Kidney capillary endothelial cell (primary cell): ENCODE results near the gene EFCAB7.
"Not testable (repeated sequence)": the region's sequence is repeated elsewhere in the genome, so short reads cannot be mapped to it uniquely, and the experiment has no call there.

Experiments
- DNase-seq: peaks from one replicate; pipeline ENCODE4 v3.0.0-alpha.2; 2018; ENCODE audit warnings: low spot score

The EFCAB7 gene

DNA sequence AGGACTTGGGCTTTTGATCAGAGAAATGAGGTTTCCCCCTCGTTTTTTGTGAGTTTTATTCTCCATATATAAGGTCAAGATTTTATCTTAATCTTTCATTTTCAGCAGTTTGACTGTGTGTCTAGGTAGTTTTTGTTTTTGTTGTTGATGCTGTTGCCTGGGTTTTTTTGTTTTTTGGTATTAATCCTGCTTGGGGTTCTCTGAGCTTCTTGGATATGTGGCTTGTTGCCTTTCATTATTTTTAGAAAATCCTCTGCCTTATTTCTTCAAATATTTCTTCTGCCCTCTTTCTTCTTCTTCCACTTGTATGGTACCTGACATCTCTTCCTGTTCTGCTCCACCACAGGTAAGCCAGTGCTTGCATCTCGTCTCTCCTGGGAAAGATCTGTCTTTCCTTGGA lies 25.0 kb downstream of the EFCAB7 start:
- DNase-seq: no peak

DNA sequence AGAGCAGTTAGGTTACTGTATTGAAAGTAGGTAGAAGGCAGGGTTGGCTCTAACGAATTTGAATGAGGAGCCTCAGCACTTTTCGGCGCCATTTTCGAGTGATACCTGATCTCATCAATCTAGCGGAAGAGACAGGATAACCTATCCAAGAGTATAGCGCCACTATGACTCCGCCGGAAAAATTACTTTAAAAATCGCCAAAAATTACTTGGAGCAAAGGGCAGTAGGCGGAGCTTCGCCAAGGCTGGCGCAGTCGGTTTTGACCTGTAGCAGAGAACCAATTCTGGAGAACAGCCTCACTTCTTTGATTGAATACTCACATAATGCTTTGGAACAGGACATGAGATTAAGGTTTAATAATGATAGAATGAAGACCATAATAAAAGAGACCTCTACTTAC lies 25.6 kb downstream of the EFCAB7 start:
- DNase-seq: no peak

DNA sequence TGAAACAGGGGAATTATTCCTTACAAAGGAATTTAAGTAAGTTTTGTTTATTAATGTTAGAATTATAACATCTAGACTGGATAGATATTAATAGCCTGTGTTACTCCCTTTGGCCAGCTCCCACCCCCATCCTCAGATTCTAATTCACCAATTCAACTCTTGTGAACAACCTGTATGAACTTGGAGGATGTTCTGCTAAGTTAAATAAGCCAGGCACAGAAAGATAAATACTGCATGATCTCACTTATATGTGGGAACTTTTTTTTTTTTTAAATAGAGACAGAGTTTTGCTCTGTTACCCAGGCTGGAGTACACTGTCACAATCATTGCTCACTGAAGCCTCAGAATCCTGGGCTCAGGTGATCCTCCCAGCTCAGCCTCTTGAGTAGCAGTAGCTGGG lies 32.2 kb downstream of the EFCAB7 start:
- DNase-seq: no peak

DNA sequence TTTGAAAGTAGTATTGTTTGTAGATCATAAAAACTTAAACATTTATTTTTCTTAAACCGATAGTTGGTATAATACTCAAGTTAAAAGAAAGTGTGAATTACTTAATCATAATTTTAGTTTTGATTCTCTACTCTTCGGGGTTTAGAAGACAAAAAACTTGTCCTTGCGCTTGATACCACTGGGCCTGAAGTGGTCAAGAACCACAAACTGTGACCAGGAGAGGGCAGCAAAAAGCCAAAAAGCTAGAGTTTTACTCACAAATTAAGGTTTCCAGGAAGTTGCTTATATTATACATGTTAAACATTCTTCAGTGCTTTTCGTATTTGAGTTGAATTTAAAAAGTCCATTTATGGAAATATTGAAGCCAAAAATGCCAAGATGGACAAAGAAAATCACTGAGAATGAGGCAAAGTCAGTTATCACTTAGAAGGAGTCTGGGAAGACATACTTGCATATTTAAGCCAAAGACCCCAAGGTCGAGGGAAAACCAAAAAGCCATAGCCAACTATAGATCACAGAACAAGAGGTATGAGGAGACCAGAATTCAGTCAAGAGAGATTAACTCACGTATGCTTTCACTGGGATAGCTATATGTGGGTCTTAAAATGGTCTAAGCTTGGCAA lies 34.2 kb downstream of the EFCAB7 start:
- peak; percentile 16 for DNase-seq

DNA sequence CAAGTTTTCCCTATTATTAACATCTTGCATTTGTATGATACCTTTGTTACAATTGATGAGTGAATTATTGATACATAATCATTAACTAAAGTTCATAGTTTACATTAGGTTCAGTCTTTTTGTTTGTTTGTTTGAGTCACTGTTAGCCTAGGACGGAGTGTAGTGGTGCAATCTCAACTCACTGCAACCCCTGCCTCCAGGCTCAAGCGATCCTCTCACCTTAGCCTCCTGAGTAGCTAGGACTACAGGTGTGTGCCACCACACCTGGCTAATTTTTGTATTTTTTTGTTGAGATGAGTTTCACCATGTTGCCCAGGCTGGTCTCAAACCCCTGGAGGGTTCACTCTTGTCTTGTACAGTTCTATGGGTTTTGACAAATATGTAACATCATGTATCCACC lies 36.0 kb downstream of the EFCAB7 start:
- no peak for DNase-seq

DNA sequence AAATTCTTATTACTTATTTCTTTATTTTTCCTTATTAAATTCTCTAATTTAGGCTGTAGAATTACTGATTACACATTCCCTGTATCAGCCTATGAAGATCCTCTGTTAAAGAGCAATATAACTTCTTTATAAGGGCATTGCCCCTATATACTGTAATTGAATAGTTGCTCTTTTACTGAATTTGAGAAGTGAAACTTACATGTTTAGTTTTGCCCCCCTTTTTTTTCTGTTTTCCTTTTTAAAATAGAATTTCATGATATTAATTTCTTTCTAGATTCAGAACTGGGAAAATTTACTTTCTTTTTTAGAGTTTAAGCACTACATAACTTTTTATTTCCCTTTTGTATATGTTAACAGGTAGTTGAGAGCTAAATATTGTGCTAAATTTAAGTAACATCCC lies 40.4 kb downstream of the EFCAB7 start:
- no peak for DNase-seq

DNA sequence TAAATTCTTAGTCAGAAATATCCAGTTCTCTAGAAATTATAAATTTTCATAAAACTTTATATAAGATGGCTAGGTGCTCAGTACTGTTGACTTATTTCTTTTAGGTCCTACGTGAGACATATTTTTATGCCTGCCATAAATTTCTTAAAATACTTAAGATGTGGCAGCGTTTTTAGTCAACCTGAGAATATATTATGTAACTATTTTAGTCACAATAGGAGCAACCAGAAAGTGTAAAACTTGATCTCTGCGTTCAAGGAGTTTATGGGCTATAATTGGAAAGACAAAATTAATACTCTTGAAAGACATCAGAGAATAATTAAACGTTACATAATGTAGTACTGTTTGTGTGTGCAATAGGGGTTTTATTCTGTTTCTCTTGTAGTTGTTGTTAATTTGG lies 45.7 kb downstream of the EFCAB7 start:
- DNase-seq: no peak

DNA sequence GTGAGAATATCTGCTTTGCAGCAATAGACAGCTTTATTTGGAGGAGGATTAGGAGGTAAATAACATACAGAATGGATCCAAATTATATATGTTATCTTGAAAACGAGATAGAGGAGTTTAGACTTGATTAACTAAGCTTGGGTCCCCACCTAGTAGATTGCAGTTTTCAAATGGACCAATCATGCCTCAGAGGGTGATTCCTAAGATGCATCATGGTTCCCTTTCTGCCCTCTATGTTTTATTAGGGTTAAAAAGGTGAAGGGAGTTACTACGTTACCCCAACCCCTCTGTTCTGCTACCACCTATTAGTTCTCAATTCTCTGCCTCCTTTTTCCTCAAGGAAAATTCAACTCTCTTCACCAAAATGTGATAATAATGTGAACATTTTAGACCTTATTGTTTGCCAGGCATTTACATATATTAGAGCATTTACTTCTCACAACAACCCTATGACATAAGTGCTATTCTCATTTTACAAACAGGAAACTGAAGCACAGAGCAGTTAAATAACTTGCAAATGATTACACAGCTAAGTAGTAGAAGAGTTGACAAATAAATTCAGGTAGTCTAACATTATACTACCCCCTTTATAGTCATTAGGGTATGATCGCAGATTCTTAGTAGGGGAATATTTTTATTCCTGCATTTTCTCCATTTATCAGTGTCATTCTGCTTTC lies 46.5 kb downstream of the EFCAB7 start:
- DNase-seq: no peak

DNA sequence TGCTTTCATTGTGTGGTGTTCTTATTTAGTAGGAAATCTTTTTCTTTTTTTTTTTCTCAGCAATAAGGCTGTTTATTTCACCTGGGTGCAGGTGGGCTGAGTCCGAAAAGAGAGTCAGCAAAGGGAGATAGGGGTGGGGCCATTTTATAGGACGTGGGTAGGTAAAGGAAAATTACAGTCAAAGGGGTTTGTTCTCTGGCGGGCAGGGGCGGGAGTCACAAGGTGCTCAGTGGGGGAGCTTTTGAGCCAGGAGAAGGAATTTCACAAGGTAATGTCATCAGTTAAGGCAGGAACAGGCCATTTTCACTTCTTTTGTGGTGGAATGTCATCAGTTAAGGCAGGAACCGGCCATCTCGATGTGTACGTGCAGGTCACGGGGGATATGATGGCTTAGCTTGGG lies 49.4 kb downstream of the EFCAB7 start:
- DNase-seq: not testable (repeated sequence)

DNA sequence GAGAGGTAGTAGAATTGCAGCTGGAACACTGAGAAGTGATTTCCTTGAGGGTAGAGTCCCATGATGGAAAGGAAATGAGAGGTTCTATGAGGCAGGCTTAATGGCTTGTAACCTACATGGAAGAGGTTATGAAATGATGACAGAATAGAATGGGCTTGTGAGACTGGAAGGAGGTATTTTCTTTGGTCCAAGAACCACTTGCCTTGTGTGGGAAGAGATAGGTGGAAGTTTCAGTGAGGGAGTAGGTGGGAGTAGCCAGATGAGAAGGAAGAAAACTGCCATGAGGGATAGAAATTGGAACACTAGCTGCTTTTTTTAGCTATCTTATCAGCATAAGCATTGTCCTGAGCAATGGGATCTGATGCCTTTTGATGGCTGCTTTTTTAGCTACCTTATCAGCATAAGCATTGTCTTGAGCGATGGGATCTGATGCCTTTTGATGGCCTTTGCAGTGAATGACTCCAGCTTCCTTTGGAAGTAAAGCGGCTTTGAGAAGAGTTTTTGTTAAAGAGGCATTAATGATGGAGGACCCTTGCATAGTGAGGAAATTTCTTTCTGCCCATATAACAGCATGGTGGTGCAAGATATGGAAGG lies 51.0 kb downstream of the EFCAB7 start:
- DNase-seq: not testable (repeated sequence)

DNA sequence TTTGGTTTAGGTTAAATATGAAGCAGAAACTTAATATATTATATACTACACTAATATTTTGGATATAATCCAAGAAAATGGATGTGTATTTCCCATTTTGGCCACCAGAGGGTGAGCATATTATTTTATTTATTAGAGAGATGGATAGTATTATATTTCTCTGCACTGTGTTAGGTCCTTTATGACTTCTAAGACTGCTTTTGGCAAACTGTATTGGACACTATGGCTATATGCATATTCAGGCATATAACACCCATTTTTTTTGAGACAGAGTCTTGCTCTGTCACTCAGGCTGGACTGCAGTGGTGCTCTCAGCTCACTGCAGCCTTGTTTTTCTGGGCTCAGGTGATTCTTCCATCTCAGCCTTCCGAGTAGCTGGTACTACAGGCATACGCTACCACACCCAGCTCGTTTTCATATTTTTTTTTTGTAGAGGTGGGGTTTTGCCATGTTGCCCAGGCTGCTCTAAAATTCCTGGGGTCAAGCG lies 52.1 kb downstream of the EFCAB7 start:
- DNase-seq: peak; percentile 41

DNA sequence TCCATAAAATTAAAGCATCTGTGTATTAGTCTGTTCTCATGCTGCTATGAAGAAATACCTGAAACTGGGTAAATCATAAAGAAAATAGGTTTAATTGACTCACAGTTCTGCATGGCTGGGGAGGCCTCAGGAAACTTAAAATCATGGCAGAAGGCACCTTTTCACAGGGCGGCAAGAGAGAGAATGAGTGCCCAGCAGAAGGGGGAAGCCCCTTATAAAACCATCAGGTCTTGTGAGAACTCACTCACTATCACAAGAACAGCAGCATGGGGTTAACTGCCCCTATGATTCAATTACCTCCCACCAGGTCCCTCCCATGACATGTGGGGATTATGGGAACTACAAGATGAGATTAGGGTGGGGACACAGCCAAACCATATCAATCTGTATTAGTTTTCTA lies 63.0 kb downstream of the EFCAB7 start:
- not testable (repeated sequence) for DNase-seq

DNA sequence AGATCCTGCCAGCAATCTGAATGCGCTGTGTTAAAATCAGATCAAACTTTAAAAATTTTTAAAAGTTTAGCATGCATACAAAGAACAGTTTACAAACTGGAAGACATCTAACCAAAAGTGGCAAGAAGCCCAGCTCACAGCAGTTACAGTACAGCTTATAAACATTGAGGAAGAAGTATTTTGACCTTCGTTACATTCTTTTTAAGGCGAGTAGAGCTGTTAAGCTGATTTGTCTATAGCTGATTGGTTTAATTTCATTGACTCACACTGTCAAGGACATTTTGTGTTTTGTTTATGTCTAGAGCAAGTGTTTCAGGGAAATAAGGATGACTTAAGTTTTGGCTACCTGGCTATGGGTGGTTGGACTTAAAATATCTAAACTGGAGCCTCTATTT lies 66.8 kb downstream of the EFCAB7 start:
- DNase-seq: no peak

DNA sequence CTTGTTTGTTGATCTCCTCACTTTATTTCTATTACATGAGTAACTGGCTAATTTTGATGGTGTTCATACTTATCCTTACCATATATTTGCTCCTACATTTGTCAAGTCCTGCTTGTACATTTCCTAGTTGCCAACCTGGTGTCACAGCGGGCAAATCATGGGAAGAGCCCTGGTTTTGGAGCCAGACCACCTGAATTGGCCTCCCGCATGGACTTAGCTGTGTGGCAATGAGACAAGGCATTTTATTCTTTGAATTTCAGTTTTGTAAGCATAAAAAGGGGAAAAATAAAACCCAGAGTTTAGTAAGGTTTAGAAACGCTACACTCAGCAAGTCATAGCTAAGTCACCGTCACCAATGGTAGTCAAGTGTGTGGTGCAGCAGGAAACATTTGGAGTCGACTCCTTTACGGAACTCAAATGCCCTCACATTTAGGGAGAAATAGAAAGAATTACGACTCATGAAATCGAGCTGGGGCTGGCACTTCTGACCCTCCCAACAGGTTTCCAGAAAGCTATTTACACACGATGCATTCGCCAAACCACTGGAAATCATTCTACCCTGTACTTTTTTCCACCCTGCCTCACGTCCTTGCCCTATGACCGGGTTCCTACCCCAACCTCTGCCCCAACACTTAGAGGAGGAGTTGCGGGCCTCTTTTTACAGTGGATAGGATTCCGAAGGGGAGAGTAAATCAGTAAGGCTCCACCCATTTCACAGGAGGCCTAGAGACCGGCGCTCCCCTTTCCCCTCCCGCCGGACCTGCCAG lies 69.4 kb downstream of the EFCAB7 start:
- DNase-seq: no peak

DNA sequence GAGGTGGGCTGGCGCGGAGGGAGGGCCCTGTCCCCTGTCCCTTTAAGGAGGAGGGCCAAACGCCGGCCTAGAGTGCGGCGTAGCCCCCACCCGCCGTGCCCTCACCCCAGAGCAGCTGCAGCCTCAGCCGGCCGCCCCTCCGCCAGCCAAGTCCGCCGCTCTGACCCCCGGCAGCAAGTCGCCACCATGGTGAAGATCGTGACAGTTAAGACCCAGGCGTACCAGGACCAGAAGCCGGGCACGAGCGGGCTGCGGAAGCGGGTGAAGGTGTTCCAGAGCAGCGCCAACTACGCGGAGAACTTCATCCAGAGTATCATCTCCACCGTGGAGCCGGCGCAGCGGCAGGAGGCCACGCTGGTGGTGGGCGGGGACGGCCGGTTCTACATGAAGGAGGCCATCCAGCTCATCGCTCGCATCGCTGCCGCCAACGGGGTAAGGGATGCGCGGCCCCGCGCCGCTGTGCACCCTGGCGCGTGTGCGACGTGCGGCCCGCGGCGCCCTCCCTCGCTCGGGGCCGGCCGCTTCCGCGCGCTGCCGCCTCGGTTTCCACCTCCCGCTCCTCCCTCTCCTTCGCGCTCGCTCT lies 70.1 kb downstream of the EFCAB7 start, which contains the start of gene PGM1:
PGM1 (plus strand) TSS at position 109 of the 583 bp plus-strand sequence; CDS start at position 187, 78 bp downstream.
- DNase-seq: peak; percentile 40

DNA sequence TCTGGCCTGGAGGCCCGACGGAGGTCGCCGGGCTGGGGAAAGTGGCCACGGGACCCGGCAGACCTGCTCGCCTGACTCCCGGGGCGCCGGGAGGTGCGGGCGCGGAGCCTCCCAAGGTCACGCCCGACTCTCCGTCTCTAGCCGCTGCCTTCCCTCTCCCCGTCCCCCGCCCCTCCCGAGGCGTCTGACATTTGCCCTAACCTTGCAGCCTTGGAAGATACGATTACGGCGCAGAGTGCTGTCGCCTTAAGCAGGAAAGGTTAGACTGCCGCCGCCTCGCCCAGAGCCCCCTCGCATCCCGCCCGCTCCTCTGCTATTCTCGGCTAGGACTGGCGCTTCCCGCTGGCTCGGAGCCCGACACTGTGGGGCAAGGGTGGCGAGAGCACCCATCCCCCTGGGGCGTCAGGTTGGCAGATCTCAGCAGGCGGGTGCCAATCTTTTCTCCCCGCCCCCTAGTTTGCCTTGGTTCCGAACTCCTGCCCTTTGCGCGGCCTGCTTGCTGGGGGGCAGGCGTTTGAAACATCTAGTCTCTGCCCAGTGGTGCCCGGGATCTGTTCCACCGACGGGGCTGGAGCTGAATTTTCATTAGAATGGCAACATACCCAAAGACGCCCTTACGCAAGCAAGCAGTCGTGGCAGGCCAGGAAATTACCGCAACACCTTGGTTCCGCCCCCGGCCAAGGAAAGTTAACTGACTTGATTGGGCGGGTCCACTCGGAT lies 70.7 kb downstream of the EFCAB7 start:
- DNase-seq: peak; percentile 12

DNA sequence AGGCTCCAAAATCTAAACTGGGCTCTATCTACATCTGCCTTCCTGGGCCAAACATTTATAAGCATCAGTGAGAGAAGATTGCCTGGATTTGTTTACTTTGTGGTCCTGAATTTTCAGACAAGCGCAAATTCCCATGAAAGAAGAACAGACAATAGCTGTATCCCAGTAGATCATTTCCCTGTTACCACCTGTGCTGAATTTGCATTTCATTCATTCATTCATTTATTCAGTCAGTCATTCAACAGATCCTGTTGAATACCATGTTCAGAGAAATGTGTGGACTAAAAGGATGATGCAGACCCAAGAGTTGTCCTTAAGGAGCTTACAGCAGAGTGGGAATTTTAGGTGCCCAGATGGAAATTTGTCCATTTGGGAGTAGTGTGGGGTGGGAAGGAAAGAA lies 72.1 kb downstream of the EFCAB7 start:
- DNase-seq: no peak

DNA sequence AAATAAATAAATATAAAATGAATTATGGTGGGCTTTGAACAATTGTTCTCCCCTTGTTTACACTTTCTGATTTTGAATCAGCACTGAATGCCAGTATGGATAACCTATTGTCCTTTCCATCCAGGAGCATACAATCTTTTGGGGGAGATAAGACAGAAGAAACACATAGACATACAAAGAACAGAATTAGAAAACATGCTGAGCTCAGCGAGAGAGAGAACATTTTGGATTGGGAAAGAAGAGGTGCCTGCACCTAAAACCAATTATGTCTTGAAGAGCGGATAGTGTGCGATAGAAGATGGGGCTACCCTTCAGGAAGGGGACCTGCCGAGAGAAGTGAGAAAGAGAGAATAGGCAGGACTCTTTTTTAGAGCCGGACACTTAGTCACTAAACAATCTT lies 76.5 kb downstream of the EFCAB7 start:
- no peak for DNase-seq

DNA sequence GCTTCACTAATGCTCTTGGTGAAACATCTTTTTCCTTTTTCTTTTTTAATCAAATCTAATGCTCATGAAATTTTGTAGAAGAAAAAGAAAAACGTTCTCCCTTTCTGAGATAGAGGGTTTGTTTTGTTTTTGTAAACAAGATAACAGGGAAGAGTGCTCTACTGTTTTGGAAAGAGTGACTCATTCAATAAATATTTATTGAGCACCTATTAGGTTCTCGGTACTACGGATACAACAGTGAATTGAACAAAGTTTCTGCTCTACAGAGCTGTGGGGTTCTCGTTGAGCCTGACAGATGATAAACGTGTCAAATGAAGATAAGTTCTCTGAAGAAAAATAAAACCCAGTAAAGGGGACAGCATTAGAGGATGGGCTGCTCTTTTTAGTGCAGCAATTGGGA lies 76.9 kb downstream of the EFCAB7 start:
- no peak for DNase-seq

DNA sequence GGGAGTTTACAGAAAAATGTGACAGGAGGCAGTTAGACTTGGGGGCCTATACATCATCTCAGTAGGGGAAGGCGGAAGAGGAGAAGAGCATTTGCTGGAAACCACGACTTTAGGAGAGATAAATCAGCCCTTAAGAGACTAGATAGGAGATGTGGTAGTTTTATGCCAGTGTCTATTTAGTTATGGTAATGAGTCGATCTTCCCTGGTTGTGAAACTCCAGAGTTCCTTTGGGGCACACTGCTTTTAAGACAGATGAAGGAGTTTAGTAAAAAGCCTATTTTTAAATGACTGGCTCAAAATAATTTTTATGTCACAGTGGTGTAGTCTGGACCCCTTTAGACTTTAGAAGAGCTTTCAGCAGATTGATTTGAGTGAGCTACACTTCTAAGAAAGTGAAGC lies 77.7 kb downstream of the EFCAB7 start:
- no peak for DNase-seq

DNA sequence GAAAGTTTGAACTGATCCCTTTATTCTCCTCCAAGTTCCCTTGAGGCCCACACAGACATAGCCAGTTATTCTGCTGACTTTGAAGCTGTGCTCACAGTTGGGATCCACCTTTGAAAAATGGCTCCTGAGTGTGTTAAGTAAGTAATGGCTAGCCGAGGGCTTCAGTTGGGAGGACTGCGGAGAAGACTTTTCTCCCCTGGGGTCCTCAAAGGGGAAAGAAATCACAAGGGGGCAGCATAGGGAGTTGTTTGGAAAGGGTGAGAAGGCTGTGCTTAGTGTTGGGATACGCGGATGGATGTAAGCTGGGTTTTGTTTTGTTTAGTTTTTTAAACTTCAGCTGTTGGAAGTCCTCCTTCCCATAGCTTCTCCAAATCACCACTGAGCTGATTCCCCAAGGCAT lies 78.1 kb downstream of the EFCAB7 start:
- no peak for DNase-seq

DNA sequence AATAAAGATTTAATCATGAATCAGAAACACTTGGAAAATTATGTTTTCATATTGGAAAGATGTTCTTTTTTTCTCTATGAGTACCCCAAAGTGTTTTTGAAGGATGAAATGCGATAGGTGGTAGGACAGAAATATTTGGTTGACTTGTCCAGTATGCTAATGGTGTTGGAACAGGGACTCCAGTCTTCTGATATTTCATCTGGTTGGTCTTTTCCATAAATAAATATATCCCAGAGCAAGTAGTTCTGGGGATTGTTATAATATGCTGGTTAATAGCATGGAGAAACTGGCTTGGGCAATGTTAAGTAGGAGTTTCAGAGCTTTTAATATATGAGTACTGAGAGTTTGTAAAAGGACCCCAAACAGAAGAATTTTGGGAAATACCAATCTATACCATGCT lies 78.6 kb downstream of the EFCAB7 start:
- DNase-seq: no peak
